ENCODE results near the gene MCF2L2. TPM values are rescaled to one million over a fixed set of nuclear protein-coding genes. Genes with fewer than 3 reads are reported as not detected.

The MCF2L2 gene
- total and polyA plus RNA-seq, 2 experiments from 2014 or later, result 4.4 to 12.9 TPM

GRCh38 chr3:183318877-183319276, 109.5 kb downstream of the MCF2L2 start:
- no peaks in the 10 kb centered on the region for H3K27me3 ChIP-seq
- no peaks in the 10 kb centered on the region for H3K9me3 ChIP-seq (ENCODE audit: low read depth)
- no peaks in the 10 kb centered on the region for H3K36me3 ChIP-seq
- H3K4me1 ChIP-seq (ENCODE audit: low read depth), result peaks cover 16% of the 10 kb centered on the region
- no peak for TF ChIP-seq CTCF (IDR thresholded peaks at IDR 0.05; ENCODE audit: low read depth, low read length)
- DNase-seq (ENCODE audit: low read depth in 1 of 2, low spot score in 1 of 2), result no peak
- H3K27ac ChIP-seq, result no peak overlapping the region
- H3K4me3 ChIP-seq, result no peak overlapping the region

- Histone ChIP-seq H3K27me3 (no peaks in the 10 kb centered on the region), H3K9me3 (ENCODE audit: low read depth) (no peaks in the 10 kb centered on the region), H3K4me3 (no peak overlapping the region), H3K36me3 (no peaks in the 10 kb centered on the region), H3K27ac (peak overlapping the region; percentile 15), H3K4me1 (ENCODE audit: low read depth) (peaks cover 19% of the 10 kb centered on the region)
- DNase-seq (ENCODE audit: low read depth in 1 of 2, low spot score in 1 of 2), result peak in 1 of 2 donors; percentile 46
- no peak for TF ChIP-seq CTCF (IDR thresholded peaks at IDR 0.05; ENCODE audit: low read depth, low read length)
These were observed 110.2 kb downstream of the MCF2L2 start for GRCh38 chr3:183317886-183318865.

- DNase-seq (ENCODE audit: low read depth in 1 of 2, low spot score in 1 of 2), result no peak
- Histone ChIP-seq H3K4me1 (ENCODE audit: low read depth) (peaks cover 19% of the 10 kb centered on the region), H3K9me3 (ENCODE audit: low read depth) (no peaks in the 10 kb centered on the region), H3K4me3 (no peak overlapping the region), H3K27ac (no peak overlapping the region), H3K27me3 (no peaks in the 10 kb centered on the region), H3K36me3 (no peaks in the 10 kb centered on the region)
- TF ChIP-seq CTCF (IDR thresholded peaks at IDR 0.05; ENCODE audit: low read depth, low read length), result no peak
These were observed 111.1 kb downstream of the MCF2L2 start for GRCh38 chr3:183317271-183317670.

- H3K4me1 ChIP-seq (ENCODE audit: low read depth), result peaks cover 18% of the 10 kb centered on the region
- no peak for TF ChIP-seq CTCF (IDR thresholded peaks at IDR 0.05; ENCODE audit: low read depth, low read length)
- no peak overlapping the region for H3K4me3 ChIP-seq
- peaks cover 6% of the 10 kb centered on the region for H3K36me3 ChIP-seq
- DNase-seq (ENCODE audit: low read depth in 1 of 2, low spot score in 1 of 2), result no peak
- no peak overlapping the region for H3K27ac ChIP-seq
- no peaks in the 10 kb centered on the region for H3K27me3 ChIP-seq
- H3K9me3 ChIP-seq (ENCODE audit: low read depth), result no peaks in the 10 kb centered on the region
These were observed 112.7 kb downstream of the MCF2L2 start for GRCh38 chr3:183315739-183316138.

GRCh38 chr3:183313764-183314163, 114.7 kb downstream of the MCF2L2 start:
- DNase-seq (ENCODE audit: low read depth in 1 of 2, low spot score in 1 of 2), result no peak
- Histone ChIP-seq H3K4me1 (ENCODE audit: low read depth) (peaks cover 12% of the 10 kb centered on the region), H3K27me3 (no peaks in the 10 kb centered on the region), H3K36me3 (peaks cover 6% of the 10 kb centered on the region), H3K9me3 (ENCODE audit: low read depth) (no peaks in the 10 kb centered on the region), H3K27ac (no peak overlapping the region), H3K4me3 (no peak overlapping the region)
- no peak for TF ChIP-seq CTCF (IDR thresholded peaks at IDR 0.05; ENCODE audit: low read depth, low read length)
